ENCODE measurements around the gene BCAS3. TPM values are rescaled to one million over a fixed set of nuclear protein-coding genes. Genes with fewer than 3 reads are reported as not detected.
"Not testable (repeated sequence)": the region's sequence is repeated elsewhere in the genome, so short reads cannot be mapped to it uniquely, and the experiment has no call there.

BCAS3 gene
- total RNA-seq, 2 donors from 2014 or later: 12.0 to 15.6 TPM

GRCh38 chr17:60874772-60875171, 197.1 kb downstream of the BCAS3 start:
- H3K9me3 ChIP-seq: no peaks in the 10 kb centered on the region
- no peak for DNase-seq (ENCODE audit: low spot score)
- no peaks in the 10 kb centered on the region for H3K36me3 ChIP-seq
- no peak overlapping the region for H3K4me3 ChIP-seq
- TF ChIP-seq, protein P1, sequence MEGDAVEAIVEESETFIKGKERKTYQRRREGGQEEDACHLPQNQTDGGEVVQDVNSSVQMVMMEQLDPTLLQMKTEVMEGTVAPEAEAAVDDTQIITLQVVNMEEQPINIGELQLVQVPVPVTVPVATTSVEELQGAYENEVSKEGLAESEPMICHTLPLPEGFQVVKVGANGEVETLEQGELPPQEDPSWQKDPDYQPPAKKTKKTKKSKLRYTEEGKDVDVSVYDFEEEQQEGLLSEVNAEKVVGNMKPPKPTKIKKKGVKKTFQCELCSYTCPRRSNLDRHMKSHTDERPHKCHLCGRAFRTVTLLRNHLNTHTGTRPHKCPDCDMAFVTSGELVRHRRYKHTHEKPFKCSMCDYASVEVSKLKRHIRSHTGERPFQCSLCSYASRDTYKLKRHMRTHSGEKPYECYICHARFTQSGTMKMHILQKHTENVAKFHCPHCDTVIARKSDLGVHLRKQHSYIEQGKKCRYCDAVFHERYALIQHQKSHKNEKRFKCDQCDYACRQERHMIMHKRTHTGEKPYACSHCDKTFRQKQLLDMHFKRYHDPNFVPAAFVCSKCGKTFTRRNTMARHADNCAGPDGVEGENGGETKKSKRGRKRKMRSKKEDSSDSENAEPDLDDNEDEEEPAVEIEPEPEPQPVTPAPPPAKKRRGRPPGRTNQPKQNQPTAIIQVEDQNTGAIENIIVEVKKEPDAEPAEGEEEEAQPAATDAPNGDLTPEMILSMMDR (IDR thresholded peaks at IDR 0.05): no peak
- H3K27me3 ChIP-seq: no peaks in the 10 kb centered on the region
- H3K27ac ChIP-seq: no peak overlapping the region
- no peaks in the 10 kb centered on the region for H3K4me1 ChIP-seq

DNA sequence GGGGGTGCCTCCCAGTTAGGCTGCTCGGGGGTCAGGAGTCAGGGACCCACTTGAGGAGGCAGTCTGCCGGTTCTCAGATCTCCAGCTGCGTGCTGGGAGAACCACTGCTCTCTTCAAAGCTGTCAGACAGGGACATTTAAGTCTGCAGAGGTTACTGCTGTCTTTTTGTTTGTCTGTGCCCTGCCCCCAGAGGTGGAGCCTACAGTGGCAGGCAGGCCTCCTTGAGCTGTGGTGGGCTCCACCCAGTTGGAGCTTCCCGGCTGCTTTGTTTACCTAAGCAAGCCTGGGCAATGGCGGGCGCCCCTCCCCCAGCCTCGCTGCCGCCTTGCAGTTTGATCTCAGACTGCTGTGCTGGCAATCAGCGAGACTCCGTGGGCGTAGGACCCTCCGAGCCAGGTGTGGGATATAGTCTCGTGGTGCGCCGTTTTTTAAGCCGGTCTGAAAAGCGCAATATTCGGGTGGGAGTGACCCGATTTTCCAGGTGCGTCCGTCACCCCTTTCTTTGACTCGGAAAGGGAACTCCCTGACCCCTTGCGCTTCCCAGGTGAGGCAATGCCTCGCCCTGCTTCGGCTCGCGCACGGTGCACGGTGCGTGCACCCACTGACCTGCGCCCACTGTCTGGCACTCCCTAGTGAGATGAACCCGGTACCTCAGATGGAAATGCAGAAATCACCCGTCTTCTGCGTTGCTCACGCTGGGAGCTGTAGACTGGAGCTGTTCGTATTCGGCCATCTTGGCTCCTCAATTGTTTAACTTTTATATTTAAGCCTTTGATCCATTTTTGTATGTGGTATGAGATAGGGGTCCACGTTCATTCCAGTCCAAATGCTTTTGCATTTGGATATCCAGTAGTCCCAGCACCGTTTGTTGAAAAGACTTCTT, 209.3 kb downstream of the BCAS3 start:
- DNase-seq (ENCODE audit: low spot score); H3K4me1 ChIP-seq; H3K9me3 ChIP-seq; H3K27ac ChIP-seq; H3K27me3 ChIP-seq; H3K36me3 ChIP-seq: not testable (repeated sequence)
- H3K4me3 ChIP-seq: peak overlapping the region; percentile 12 to 24

GRCh38 chr17:60887614-60888028, 210.0 kb downstream of the BCAS3 start:
- DNase-seq (ENCODE audit: low spot score): no peak
- no peaks in the 10 kb centered on the region for H3K27me3 ChIP-seq
- TF ChIP-seq, protein P1 (IDR thresholded peaks at IDR 0.05): no peak
- H3K4me1 ChIP-seq: no peaks in the 10 kb centered on the region
- peak overlapping the region in 1 of 2 donors; percentile 12 for H3K4me3 ChIP-seq
- no peaks in the 10 kb centered on the region for H3K36me3 ChIP-seq
- no peaks in the 10 kb centered on the region for H3K9me3 ChIP-seq
- H3K27ac ChIP-seq: no peak overlapping the region

DNA sequence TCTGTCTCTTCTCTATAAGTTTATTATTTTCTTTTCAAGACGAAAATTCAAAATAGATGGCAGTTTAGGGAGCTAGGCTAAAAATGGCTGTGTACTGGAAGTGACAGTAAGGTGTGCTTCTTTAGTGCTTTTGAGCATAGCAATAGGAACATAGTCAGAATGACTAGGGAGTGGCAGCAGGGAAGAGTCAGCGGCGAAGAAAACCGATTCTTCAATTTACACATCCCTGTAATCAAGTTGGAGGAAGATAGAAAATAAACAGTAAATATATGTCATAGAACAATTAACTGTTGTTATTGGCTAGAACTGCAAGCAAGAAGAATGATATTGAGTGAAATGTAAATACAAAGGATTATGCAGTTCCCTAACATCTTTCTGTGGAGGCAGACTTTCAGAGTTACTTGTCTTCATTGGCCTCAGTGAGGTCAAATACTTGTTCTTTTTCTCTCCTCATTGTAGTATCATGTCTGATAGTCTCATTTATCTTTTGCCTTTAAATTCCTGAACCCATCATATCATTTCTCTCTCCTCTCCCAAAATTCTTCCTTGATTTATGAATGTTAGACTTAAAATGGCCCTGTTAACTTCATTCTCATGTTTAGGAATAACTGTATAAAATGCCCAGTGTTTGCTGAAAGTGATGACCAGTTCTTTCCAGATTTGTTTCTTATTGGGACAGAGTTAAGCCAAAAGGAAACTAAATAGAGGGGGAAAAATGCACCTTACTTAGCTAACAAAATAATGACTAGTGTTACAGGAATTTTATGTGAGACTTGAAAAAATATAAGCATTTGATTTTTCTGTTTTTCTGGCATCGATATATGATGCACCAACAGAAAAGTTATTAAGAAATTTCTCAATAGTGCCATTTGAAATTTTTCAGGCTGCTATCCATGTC, 211.4 kb downstream of the BCAS3 start:
- Histone ChIP-seq H3K36me3 (no peaks in the 10 kb centered on the region), H3K9me3 (peaks cover 0 to 9% of the 10 kb centered on the region in 2 donors), H3K27me3 (no peaks in the 10 kb centered on the region), H3K4me1 (no peaks in the 10 kb centered on the region), H3K27ac (no peak overlapping the region), H3K4me3 (no peak overlapping the region)
- DNase-seq (ENCODE audit: low spot score): no peak
- TF ChIP-seq, protein P1 (IDR thresholded peaks at IDR 0.05): no peak

GRCh38 chr17:60891149-60891548, 213.5 kb downstream of the BCAS3 start:
- H3K9me3 ChIP-seq: peaks cover 0 to 9% of the 10 kb centered on the region in 2 donors
- TF ChIP-seq, protein P1 (IDR thresholded peaks at IDR 0.05): no peak
- no peak for DNase-seq (ENCODE audit: low spot score)
- no peaks in the 10 kb centered on the region for H3K36me3 ChIP-seq
- no peak overlapping the region for H3K4me3 ChIP-seq
- no peaks in the 10 kb centered on the region for H3K4me1 ChIP-seq
- H3K27me3 ChIP-seq: no peaks in the 10 kb centered on the region
- H3K27ac ChIP-seq: no peak overlapping the region

DNA sequence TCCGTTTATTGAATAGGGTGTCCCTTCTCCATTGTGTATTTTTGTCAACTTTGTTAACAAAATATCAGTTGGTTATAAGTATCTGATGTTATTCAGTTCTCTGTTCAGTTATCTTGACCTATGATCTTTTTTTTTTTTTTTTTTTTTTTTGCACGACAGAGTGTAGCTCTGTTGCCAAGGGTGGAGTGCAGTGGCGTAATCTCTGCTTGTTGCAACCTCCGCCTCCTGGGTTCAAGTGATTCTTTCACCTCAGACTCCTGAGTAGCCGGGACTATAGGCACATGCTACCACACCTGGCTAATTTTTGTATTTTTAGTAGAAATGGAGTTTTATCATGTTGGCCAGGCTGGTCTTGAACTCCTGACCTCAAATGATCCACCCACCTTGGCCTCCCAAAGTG, 215.8 kb downstream of the BCAS3 start:
- H3K4me1 ChIP-seq: no peaks in the 10 kb centered on the region
- no peak overlapping the region for H3K27ac ChIP-seq
- TF ChIP-seq, protein P1 (IDR thresholded peaks at IDR 0.05): no peak
- no peaks in the 10 kb centered on the region for H3K27me3 ChIP-seq
- DNase-seq (ENCODE audit: low spot score): no peak
- H3K36me3 ChIP-seq: no peaks in the 10 kb centered on the region
- H3K4me3 ChIP-seq: no peak overlapping the region
- H3K9me3 ChIP-seq: peaks cover 0 to 24% of the 10 kb centered on the region in 2 donors
